KMS-11 (cell line): ENCODE measurements around the gene TNFRSF21.

Experiments
- H2AFZ ChIP-seq: fragments of 200-600 bp; sonication (generic); 2 replicates; pipeline ENCODE4 v1.6.1; 2016; ENCODE audit warnings: antibody characterized with exemption, mixed run types, low read depth
- H3K27ac ChIP-seq: fragments of 200-600 bp; sonication (generic); 2 replicates; pipeline ENCODE4 v1.6.1; 2016; ENCODE audit warnings: mild to moderate bottlenecking, mixed run types
- H3K27me3 ChIP-seq: fragments of 200-600 bp; sonication (generic); 2 replicates; pipeline ENCODE4 v1.6.1; 2017; ENCODE audit warnings: mild to moderate bottlenecking, low read depth, mixed run types, moderate library complexity; ENCODE audit not compliant: insufficient read depth
- H3K36me3 ChIP-seq: fragments of 200-600 bp; sonication (generic); 2 replicates; pipeline ENCODE4 v1.6.1; 2017; ENCODE audit warnings: mild to moderate bottlenecking, mixed run types; ENCODE audit not compliant: insufficient read depth
- H3K4me1 ChIP-seq: fragments of 200-600 bp; sonication (generic); 2 replicates; pipeline ENCODE4 v1.6.1; 2016; ENCODE audit warnings: mild to moderate bottlenecking, low read depth, mixed run types; ENCODE audit not compliant: poor library complexity, severe bottlenecking
- H3K4me2 ChIP-seq: fragments of 200-600 bp; sonication (generic); 2 replicates; pipeline ENCODE4 v1.7.0; 2016; ENCODE audit warnings: mild to moderate bottlenecking, mixed run types
- H3K4me3 ChIP-seq: fragments of 200-600 bp; sonication (generic); IDR thresholded peaks from 2 replicates; pipeline ENCODE4 v1.6.1; 2017; ENCODE audit warnings: low read depth, low read length, mixed read lengths; ENCODE audit not compliant: insufficient read depth
- H3K79me2 ChIP-seq: fragments of 200-600 bp; sonication (generic); 2 replicates; pipeline ENCODE4 v1.6.1; 2016; ENCODE audit warnings: low read depth, mixed run types; ENCODE audit not compliant: insufficient read depth
- H3K9ac ChIP-seq: fragments of 200-600 bp; sonication (generic); 2 replicates; pipeline ENCODE4 v1.6.1; 2016; ENCODE audit warnings: mild to moderate bottlenecking, mixed run types
- H4K20me1 ChIP-seq: fragments of 200-600 bp; sonication (generic); 2 replicates; pipeline ENCODE4 v1.6.1; 2016; ENCODE audit warnings: mild to moderate bottlenecking, mixed run types; ENCODE audit not compliant: insufficient read depth
- CTCF ChIP-seq: fragments of 200-600 bp; sonication (generic); conservative IDR thresholded peaks from 2 replicates; pipeline ENCODE4 v1.6.1; 2017; ENCODE audit warnings: low read depth, mild to moderate bottlenecking, antibody characterized with exemption, low read length, moderate library complexity, mixed read lengths

TNFRSF21 gene

GRCh38 chr6:47349931-47350330, 40.2 kb upstream of the TNFRSF21 start:
- no peak for TF ChIP-seq CTCF
- no peak overlapping the region for H2AFZ ChIP-seq
- no peak overlapping the region for H3K4me2 ChIP-seq
- H3K4me3 ChIP-seq, result no peak overlapping the region
- H3K27me3 ChIP-seq, result no peaks in the 10 kb centered on the region
- H4K20me1 ChIP-seq, result no peaks in the 10 kb centered on the region
- no peak overlapping the region for H3K27ac ChIP-seq
- no peaks in the 10 kb centered on the region for H3K4me1 ChIP-seq
- H3K79me2 ChIP-seq, result no peaks in the 10 kb centered on the region
- H3K9ac ChIP-seq, result no peak overlapping the region
- H3K36me3 ChIP-seq, result no peaks in the 10 kb centered on the region

GRCh38 chr6:47348316-47348863, 38.7 kb upstream of the TNFRSF21 start:
- Histone ChIP-seq H3K4me3 (no peak overlapping the region), H3K4me2 (no peak overlapping the region), H3K9ac (no peak overlapping the region), H4K20me1 (no peaks in the 10 kb centered on the region), H3K4me1 (no peaks in the 10 kb centered on the region), H3K27ac (no peak overlapping the region), H2AFZ (no peak overlapping the region), H3K79me2 (no peaks in the 10 kb centered on the region), H3K27me3 (no peaks in the 10 kb centered on the region), H3K36me3 (no peaks in the 10 kb centered on the region)
- no peak for TF ChIP-seq CTCF

- Histone ChIP-seq H3K36me3 (no peaks in the 10 kb centered on the region), H3K27me3 (no peaks in the 10 kb centered on the region), H3K79me2 (no peaks in the 10 kb centered on the region), H3K9ac (no peak overlapping the region), H3K4me3 (no peak overlapping the region), H4K20me1 (no peaks in the 10 kb centered on the region), H3K4me1 (no peaks in the 10 kb centered on the region), H2AFZ (no peak overlapping the region), H3K27ac (no peak overlapping the region), H3K4me2 (no peak overlapping the region)
- TF ChIP-seq CTCF, result no peak
These were observed 36.1 kb upstream of the TNFRSF21 start for GRCh38 chr6:47345761-47346160.

GRCh38 chr6:47344022-47344421, 34.3 kb upstream of the TNFRSF21 start:
- Histone ChIP-seq H2AFZ (no peak overlapping the region), H3K4me1 (no peaks in the 10 kb centered on the region), H4K20me1 (no peaks in the 10 kb centered on the region), H3K27me3 (no peaks in the 10 kb centered on the region), H3K9ac (no peak overlapping the region), H3K4me2 (no peak overlapping the region), H3K36me3 (no peaks in the 10 kb centered on the region), H3K79me2 (no peaks in the 10 kb centered on the region), H3K4me3 (no peak overlapping the region), H3K27ac (no peak overlapping the region)
- no peak for TF ChIP-seq CTCF
